HG03575 (cell line): ENCODE data around the gene NACC2.

ENCODE experiments used
- ATAC-seq: cut with Tn5 transposase; IDR thresholded peaks from one replicate; pipeline ENCODE4 v1.9.1; 2021; ENCODE audit not compliant: unreplicated experiment, insufficient number of reproducible peaks, low FRiP score; ENCODE audit errors: extremely low read depth

The NACC2 gene

DNA sequence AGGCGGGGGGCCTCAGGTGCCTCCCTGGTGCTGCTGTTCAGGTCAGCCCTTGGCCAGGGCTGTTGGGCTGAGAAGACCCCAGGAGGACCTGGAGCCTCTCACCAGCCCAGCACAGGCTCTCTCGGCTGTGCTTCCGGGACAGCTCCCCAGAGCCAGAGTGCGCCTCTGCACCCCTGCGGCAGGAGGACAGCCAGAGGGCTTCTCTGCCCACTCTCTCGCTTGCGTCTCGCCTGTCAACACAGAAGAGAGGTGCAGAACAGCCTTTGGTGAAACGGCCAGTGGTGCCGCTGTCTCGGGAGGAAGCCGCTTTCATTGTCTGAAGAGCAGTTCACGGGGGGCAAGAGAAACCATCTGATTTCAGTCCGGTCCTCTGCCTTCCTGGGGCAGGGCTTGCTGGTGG, 3.8 kb upstream of the NACC2 start:
- ATAC-seq = no peak

GRCh38 chr9:136098210-136098609, 3.1 kb upstream of the NACC2 start:
- ATAC-seq = no peak

GRCh38 chr9:136096505-136097001, 1.5 kb upstream of the NACC2 start:
- ATAC-seq = no peak

GRCh38 chr9:136093995-136094881, 851 bp downstream of the NACC2 start:
- no peak for ATAC-seq

GRCh38 chr9:136093346-136093986, 1.6 kb downstream of the NACC2 start:
- ATAC-seq = no peak

DNA sequence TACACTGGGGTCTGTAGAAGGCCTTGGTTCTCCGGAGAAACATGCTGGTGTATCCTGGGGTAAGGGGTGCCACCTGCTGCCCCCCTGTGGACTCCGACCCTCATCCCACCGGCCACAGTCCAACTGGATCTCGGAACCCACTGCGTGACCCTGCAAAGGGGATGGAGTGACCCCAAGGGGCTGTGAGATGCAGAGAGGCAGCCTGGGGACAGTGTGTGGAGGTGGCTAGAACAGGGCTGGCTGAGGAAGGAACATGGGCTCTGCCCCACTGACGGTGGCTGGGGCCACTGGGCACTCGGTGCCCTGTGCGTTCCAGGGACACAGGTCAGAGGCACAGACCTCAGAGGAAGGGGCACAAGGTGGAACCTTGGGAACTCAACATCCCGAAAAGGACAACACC, 2.3 kb downstream of the NACC2 start:
- ATAC-seq = no peak

GRCh38 chr9:136092353-136092650, 2.8 kb downstream of the NACC2 start:
- ATAC-seq = no peak

DNA sequence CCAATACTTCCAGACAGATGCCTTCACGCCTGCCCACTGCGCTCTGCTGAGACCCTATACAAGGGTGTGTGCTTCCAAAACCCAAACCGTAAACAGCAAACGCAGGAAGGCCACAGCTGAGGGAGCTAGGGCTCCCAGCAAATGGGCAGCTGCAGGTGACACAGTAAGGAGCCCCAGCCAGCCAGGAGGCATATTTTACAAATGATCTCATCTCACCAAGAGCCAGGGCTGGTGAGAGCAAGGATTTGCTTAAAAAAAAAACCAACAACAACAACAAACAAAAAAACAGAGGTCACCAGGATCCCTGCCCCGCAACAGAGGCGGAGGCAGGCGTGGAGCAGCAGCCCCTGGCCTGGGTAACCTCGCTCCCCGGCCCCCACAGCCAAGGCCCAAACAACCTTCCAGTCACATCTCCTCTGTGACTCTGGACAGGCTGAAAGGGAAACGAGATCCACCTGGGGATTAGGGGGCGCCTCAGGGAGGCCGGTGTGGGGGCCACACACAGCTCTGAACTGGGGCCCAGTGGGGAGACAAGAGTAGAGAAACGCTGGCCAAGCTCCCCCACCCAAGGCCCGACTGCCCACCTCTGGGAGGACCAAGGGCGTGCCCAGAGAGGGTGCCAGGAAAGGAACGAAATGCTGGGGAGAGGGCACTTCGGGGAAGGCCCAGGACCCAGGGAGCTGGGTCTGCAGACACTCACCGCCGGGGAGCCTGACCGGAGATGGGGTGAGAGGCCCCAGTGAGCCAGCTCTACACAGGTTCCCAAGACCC, 3.3 kb downstream of the NACC2 start:
- ATAC-seq = no peak

DNA sequence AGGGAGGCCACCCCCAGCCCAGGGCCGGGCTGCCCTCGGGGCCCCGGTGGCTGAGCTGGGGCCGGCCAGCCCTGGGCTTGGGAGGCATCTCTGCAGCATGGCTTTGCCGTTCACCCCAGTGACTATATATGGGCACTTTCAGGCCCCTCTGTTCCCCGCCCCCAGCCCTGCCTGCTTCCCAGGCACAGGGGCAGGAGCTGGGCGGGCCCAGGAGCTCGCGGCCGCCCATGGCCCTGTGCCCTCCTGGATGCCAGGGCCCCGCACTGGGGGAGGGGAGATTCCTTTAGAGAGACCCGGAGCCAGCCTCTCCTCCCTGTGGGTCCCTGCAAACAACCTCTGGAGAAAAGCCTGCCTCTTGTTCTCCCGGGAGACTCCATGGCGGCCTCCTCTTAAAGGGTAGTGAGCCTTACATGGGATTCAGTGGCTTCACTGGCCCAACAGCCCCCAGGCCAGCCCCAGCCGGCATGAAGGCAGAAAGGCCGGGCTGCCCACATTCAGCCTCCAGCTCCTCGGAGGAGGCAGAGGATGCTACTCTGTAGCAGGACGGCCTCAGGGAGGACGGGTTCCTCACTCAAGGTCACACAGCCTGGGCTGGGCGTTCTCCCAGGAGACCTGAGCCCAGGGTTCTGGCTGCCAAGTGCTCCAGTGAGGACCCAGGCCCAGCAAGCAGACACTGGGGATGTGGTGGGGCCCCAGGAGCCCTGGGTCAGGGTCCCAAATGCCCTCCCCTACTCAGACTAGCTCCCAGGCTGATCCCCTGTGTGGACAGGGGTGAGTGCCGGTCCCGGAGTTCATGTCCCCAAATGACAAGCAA, 4.1 kb downstream of the NACC2 start:
- no peak for ATAC-seq

DNA sequence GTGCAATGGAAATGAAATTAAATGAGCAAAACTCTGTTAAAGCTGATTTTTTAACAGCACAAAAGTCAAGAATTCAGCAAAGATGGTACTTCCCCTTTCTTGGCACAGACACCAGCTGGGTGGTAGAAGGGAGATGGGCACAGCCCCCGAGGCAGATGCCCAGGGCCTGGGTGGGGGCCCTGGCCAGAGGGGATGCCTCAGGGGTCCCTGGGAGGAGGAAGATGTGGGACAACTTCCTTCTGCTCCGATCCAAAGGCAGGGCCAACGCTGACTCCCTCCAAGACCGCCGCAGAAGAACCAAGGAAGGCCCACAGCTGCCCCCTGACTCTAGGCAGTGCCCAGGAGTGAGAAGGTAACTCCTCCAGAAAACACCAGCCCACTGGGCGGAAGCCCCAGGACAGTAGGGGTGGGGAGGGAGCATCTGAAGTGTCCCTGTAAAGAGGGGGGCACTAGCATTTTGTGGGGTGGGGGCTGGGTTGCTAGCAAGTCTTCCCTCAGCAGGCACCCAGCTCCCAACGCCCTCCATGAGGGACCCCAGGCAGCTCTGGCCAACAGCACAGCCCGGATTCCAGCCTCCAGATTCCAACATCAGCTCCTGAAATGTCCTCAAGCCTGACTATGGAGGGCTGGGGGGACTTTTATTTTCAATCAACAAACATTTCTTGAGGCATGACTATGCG, 4.9 kb downstream of the NACC2 start:
- no peak for ATAC-seq

GRCh38 chr9:136089697-136090045, 5.4 kb downstream of the NACC2 start:
- ATAC-seq = no peak

DNA sequence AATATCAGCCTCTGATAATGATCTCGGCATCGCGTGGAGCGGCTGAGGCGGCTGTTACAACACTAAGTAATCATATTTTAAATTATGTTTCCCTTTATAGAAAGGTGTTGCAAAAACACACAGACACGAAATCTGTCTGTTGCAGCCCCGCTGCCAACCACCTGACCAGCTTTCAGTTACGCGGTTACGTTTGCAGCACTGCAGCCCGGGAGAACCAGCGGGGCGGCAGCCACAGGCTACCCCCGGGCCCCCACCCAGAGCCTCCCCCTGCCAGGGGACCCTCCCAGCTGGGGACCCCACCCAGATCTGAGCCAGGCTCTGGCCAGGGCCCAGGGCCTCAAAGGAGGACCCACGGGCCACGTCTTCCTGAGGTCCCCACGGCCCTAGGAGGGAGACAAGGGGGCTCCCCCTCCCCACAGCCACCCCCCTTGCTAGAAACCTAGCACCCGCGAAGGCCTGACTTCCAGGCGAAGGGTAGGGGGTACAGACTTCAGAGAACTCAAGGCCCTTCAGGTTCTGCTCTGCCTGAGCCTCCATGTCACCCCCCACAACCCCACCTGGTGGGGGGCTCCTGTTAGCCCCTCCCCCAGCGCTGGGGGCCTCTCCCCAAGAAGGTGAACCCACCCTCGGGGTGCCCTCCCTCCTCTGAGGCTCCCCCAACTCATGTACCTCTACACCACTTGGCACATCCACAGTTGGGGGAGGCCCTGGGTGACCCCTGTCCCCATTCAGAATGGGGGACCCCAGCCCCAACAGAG, 6.0 kb downstream of the NACC2 start:
- ATAC-seq = no peak

DNA sequence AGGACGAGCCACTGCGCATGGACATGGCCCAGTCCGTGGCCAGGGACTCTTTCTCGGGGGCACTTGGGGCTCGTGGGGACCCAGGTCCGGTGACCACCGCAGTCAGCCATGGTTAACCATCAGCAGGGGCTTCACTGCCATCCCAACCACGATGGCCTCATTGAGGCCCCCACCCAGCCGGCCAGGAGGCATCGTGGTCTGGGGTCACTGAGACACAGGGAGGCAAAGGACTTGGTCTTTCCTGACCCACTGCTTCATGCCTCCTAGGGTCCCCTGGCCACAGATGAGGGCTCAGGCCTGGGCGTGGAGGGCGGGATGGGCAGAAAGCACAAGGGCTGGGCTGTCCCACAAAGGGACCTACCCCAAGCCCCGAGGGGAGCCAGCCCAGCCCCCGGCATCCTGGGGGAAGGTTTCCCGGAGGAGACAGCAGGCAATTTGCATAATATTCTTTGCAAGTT, 6.6 kb downstream of the NACC2 start:
- no peak for ATAC-seq

DNA sequence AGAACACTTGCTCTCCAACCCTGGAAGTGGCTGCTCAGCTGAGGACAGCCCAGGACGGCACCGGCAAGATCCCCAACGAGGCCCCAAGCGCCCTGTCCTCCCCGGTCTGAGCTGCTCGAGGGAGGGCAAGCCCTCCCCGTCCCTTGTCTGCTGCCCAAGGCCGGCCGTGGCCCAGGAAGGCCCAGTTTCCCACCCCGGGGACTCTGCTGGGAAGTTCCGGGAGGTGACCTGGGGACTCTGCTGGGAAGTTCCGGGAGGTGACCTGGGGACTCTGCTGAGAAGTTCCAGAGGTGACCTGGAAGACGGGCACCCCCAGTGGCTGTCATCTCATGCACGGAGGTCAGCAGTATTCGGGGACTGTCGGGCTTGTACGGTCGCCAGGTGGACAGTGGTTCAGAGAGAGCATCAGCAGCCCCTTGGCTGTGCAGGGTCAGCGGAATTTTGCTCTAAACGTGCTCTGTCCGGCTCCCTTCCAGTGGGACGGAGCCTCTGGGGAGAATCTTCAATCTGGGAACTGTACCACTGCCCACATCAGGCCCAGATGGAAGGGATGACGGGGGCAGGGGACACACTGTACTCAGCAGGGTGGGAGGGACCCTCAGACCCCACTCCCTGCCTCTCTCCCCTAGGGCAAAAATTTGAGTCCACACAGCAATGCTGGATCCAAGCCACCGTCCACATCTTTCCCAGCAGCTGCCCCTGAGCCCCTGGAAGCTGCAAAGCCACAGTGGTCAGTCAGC, 7.2 kb downstream of the NACC2 start:
- ATAC-seq = no peak

GRCh38 chr9:136086951-136087740, 7.9 kb downstream of the NACC2 start:
- ATAC-seq = no peak

GRCh38 chr9:136086213-136086881, 8.7 kb downstream of the NACC2 start:
- ATAC-seq = no peak
